8988T (cell line): ENCODE results near the gene P4HA1.

Source experiments
- DNase-seq: peaks from one replicate; pipeline ENCODE4 v3.0.0; 2011

The P4HA1 gene

GRCh38 chr10:73093922-73094850 is 2.5 kb downstream of the P4HA1 start:
- DNase-seq: no peak

- DNase-seq: no peak
These were observed 3.8 kb downstream of the P4HA1 start for GRCh38 chr10:73092830-73093229.

- no peak for DNase-seq
These were observed 8.4 kb downstream of the P4HA1 start for GRCh38 chr10:73088304-73088703.

GRCh38 chr10:73086816-73087215 is 9.8 kb downstream of the P4HA1 start:
- DNase-seq: no peak

GRCh38 chr10:73084209-73084608 is 12.5 kb downstream of the P4HA1 start:
- no peak for DNase-seq

- DNase-seq: no peak
These were observed 13.4 kb downstream of the P4HA1 start for GRCh38 chr10:73083221-73083620.

GRCh38 chr10:73079779-73080541 is 16.7 kb downstream of the P4HA1 start:
- DNase-seq: no peak

GRCh38 chr10:73076360-73077183 is 20.1 kb downstream of the P4HA1 start:
- DNase-seq: no peak

- DNase-seq: no peak
These were observed 20.8 kb downstream of the P4HA1 start for GRCh38 chr10:73075829-73076228.

GRCh38 chr10:73073627-73074026 is 23.0 kb downstream of the P4HA1 start:
- DNase-seq: no peak

GRCh38 chr10:73065441-73065840 is 31.2 kb downstream of the P4HA1 start:
- DNase-seq: no peak

- no peak for DNase-seq
These were observed 34.9 kb downstream of the P4HA1 start for GRCh38 chr10:73061743-73062142.

GRCh38 chr10:73060738-73061635 is 35.7 kb downstream of the P4HA1 start:
- DNase-seq: no peak

- DNase-seq: no peak
These were observed 36.5 kb downstream of the P4HA1 start for GRCh38 chr10:73060173-73060572.

GRCh38 chr10:73058057-73058591 is 38.5 kb downstream of the P4HA1 start:
- no peak for DNase-seq

- DNase-seq: no peak
These were observed 42.4 kb downstream of the P4HA1 start for GRCh38 chr10:73054286-73054685.

- no peak for DNase-seq
These were observed 43.4 kb downstream of the P4HA1 start for GRCh38 chr10:73053275-73053674.

- DNase-seq: no peak
These were observed 52.0 kb downstream of the P4HA1 start for GRCh38 chr10:73044378-73045285.

- DNase-seq: no peak
These were observed 52.8 kb downstream of the P4HA1 start for GRCh38 chr10:73043766-73044377.

- no peak for DNase-seq
These were observed 53.3 kb downstream of the P4HA1 start for GRCh38 chr10:73043319-73043718.
